ENCODE results near the gene ELMOD3. TPM values are rescaled to one million over a fixed set of nuclear protein-coding genes. Genes with fewer than 3 reads are reported as not detected.

Gene ELMOD3
- total RNA-seq, 1 donor from 2014 or later, result 13.2 TPM

DNA sequence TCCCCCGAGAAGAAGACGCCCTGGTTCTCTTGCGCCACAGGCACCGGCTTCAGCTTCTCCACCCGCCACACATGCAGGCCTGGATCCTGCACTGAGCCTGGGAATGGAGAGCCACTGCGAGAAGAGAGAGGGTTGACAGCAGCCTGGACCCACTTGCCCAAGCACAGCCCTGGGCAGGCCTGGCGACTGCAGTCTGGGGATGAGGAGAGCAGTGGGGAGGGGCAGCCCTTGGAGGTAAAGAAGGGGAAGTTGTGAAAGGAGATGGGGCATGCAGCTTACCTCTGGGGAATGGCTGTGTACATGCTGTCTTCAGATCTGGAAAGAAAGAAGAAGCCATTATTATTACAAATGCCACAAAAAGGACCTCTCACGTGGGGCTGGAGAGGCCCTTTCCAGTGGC lies 47.3 kb downstream of the ELMOD3 start:
- peaks cover 37% of the 10 kb centered on the region for H3K36me3 ChIP-seq (ENCODE audit: control insufficient read depth, insufficient read depth, low read length)
- FAIRE-seq (no peak), DNase-seq (ENCODE audit: low read depth) (no peak)
- no peak overlapping the region for H3K4me3 ChIP-seq (ENCODE audit: low read depth, low read length)
- no peaks in the 10 kb centered on the region for H3K27me3 ChIP-seq (ENCODE audit: control insufficient read depth, insufficient read depth, low read length)
- TF ChIP-seq, protein P1, sequence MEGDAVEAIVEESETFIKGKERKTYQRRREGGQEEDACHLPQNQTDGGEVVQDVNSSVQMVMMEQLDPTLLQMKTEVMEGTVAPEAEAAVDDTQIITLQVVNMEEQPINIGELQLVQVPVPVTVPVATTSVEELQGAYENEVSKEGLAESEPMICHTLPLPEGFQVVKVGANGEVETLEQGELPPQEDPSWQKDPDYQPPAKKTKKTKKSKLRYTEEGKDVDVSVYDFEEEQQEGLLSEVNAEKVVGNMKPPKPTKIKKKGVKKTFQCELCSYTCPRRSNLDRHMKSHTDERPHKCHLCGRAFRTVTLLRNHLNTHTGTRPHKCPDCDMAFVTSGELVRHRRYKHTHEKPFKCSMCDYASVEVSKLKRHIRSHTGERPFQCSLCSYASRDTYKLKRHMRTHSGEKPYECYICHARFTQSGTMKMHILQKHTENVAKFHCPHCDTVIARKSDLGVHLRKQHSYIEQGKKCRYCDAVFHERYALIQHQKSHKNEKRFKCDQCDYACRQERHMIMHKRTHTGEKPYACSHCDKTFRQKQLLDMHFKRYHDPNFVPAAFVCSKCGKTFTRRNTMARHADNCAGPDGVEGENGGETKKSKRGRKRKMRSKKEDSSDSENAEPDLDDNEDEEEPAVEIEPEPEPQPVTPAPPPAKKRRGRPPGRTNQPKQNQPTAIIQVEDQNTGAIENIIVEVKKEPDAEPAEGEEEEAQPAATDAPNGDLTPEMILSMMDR (IDR thresholded peaks at IDR 0.05; ENCODE audit: insufficient read depth, low read length, severe bottlenecking), result no peak

DNA sequence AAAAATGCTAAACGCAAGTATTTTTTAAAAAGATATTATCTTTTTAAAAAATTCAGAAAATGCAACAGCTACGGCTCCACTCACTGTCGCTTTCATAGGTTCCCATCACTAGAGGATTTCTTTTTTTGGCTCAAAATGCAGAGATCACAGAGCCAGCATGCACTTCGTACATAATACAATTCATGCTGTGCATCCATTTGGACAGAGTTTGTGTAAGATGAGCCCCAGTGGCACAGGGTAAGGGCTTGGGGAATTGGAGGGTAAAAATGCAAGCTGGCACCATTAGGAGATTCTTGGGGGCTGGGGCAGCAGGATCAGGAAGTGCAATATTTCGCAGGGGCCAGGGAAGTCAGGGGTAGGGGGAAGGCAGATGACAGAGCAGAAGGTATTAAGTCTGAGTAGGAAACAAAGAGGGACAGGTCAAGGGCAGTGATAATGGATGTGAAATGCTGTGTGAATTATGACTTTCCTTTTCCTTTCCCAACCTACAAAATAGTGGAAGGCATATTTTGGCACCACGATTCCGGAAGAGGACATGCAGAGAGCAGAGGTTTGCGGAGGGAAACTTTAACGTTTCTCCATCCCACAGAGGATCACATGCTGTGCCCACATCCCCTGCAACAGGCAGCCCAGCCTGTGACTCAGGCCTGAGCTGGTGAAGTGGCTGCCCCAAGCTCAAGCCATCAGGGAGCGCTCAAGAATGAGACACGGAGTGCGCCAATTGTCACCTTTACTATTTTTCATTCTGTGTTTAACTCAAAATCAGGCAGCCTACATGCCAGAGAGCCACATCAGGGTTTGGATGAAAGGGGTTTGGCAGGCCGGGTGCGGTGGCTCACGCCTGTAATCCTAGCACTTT lies 50.9 kb downstream of the ELMOD3 start:
- FAIRE-seq, result no peak
- H3K27me3 ChIP-seq (ENCODE audit: control insufficient read depth, insufficient read depth, low read length), result no peaks in the 10 kb centered on the region
- TF ChIP-seq, protein P1 (IDR thresholded peaks at IDR 0.05; ENCODE audit: insufficient read depth, low read length, severe bottlenecking), result no peak
- no peak overlapping the region for H3K4me3 ChIP-seq (ENCODE audit: low read depth, low read length)
- H3K36me3 ChIP-seq (ENCODE audit: control insufficient read depth, insufficient read depth, low read length), result peaks cover 18% of the 10 kb centered on the region
- DNase-seq (ENCODE audit: low read depth), result no peak

DNA sequence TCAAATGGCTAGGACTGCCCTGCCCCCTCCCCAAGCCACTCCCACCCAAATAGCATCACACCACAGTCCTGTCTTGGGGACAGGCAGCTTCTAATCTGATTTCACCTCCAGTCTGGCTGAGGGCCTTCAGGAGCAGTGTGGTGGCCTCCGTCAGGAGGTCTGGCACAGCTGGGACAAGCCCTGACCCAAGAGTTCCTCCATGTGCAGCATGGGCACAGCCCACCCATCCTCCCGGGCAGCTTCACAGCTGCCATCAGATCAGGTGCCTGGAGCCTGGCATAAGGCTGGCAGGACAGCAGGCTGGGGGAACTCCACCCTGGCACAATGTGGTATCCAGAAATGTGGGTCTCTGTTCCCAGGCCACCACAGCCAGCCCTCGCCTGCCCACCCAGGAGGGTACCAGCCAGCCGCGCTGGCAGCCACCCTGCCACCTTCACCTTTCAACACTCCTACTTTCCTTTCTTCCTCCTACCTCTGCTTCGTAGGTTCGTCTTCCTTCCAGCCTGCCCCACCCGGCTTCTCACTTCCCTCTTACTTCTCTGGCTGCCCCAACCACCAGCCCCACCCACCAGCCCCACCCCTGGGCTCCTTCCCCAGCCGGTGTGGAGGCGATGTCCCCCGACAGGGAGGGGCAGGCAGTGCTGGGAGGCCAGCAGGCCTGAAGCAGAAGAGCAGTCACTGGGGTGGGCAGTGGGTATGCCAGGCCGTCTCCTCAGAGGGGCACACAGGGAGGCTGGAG lies 55.4 kb downstream of the ELMOD3 start, which contains the start of gene CAPG:
Gene CAPG (minus strand): TSS at position 522 of the 739 bp plus-strand sequence. CDS start 8,221 bp downstream, outside the sequence.
- FAIRE-seq (no peak), DNase-seq (ENCODE audit: low read depth) (peak; percentile 61)
- Histone ChIP-seq H3K36me3 (ENCODE audit: control insufficient read depth, insufficient read depth, low read length) (peaks cover 6% of the 10 kb centered on the region), H3K4me3 (ENCODE audit: low read depth, low read length) (peak within 1 kb of the TSS; percentile 14), H3K27me3 (ENCODE audit: control insufficient read depth, insufficient read depth, low read length) (no peaks in the 10 kb centered on the region)
- TF ChIP-seq, protein P1 (IDR thresholded peaks at IDR 0.05; ENCODE audit: insufficient read depth, low read length, severe bottlenecking), result no peak

DNA sequence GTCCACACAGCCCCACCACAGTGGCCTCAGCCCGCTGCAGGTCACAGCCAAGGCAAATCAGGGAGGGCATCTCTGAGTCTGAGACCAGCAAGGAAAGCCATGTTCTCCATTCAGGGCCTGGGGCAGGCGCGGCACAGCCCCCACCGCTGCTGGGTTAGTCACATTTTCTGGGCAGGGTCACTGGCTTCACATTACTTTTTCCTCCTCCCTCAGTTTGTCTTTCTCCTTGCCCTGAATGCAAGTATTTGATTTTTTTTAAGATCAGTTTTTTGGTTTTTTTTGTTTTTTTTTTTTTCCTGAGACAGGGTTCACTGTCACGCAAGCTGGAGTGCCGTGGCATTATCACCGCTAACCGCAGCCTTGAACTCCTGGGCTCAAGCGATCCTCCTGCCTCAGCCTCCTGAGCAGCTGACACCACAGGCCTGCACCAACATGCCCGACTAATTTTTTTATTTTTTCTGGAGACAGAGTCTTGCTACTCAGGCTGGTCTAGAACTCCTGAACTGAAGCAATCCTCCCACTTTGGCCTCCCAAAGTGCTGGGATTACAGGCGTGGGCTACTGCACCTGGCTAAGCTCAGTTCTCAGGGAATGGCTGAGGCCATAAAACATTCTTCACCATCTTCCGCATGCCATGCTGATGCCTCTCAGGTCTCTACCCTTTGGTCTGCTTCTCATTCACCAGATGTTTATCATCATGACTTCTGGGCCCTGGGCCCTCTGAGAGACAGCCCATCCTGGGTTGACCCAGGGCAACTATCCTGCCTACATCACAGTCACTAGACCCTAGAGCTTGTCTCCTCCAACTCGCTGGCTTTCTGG lies 56.2 kb downstream of the ELMOD3 start:
- TF ChIP-seq, protein P1 (IDR thresholded peaks at IDR 0.05; ENCODE audit: insufficient read depth, low read length, severe bottlenecking), result no peak
- DNase-seq (ENCODE audit: low read depth) (peak; percentile 52), FAIRE-seq (no peak)
- Histone ChIP-seq H3K36me3 (ENCODE audit: control insufficient read depth, insufficient read depth, low read length) (peaks cover 2% of the 10 kb centered on the region), H3K27me3 (ENCODE audit: control insufficient read depth, insufficient read depth, low read length) (no peaks in the 10 kb centered on the region), H3K4me3 (ENCODE audit: low read depth, low read length) (no peak overlapping the region)

DNA sequence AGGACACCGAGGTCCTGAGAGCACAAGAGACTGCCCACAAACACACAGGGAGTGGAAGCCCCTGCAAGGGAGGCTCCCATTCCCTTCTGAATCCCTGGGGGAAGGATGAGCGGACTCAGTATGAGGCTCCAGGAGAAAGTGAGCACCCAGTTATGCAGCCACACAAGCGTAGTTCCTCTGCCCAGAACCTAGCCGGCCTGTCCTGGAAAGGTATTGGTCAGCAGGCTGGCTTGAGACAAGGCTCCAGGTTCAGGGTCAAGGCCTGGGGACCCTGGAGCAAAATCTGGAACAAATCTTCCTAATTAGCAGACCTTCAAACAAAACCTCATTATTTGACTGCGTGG lies 56.8 kb downstream of the ELMOD3 start:
- no peak for FAIRE-seq
- Histone ChIP-seq H3K4me3 (ENCODE audit: low read depth, low read length) (no peak overlapping the region), H3K36me3 (ENCODE audit: control insufficient read depth, insufficient read depth, low read length) (peaks cover 2% of the 10 kb centered on the region), H3K27me3 (ENCODE audit: control insufficient read depth, insufficient read depth, low read length) (no peaks in the 10 kb centered on the region)
- TF ChIP-seq, protein P1 (IDR thresholded peaks at IDR 0.05; ENCODE audit: insufficient read depth, low read length, severe bottlenecking), result no peak
- no peak for DNase-seq (ENCODE audit: low read depth)
